HG03469 (cell line): ENCODE data around the gene DIPK1C.
A peak's percentile ranks its signal among the peaks of the same experiment; 100 is the strongest.
"Not testable (repeated sequence)": the region's sequence is repeated elsewhere in the genome, so short reads cannot be mapped to it uniquely, and the experiment has no call there.

Experiments
- ATAC-seq: cut with Tn5 transposase; IDR thresholded peaks from one replicate; pipeline ENCODE4 v1.9.1; 2021; ENCODE audit warnings: mild to moderate bottlenecking, moderate library complexity, moderate number of reproducible peaks; ENCODE audit not compliant: unreplicated experiment

The DIPK1C gene

DNA sequence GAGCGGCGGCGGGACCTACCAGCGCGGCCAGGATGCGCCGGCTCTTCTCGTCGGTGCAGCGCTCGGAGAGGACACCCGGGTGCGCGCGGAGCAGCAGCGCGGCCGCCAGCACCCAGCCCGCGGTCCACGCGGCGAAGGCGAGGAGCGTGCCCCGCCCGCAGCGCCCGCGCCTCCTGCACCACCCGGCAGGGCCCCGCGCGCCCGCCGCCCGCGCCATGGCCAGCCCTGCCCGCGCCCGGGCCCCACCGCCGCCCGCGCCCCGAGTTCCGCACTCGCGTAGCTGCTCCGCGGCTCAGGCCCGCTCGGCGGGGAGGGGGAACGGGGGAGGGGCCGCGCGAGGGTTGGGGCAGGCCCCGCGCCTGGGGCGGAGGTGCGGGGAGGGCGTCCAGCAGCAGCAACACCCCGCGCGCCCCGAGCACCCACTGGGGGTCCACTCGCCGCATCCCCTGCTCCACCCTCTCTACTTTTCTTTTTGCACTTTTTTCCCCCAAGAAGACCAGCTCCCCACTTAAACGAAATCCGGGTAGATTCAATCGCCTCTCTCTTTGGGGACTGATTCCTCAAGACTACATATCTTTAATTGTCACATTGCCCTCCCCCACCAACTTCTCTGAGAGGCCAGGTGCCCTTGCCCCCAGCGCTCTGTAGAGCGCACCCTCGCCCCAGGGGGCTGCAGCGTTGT lies at the start of gene DIPK1C:
DIPK1C (minus strand) TSS at position 266 of the 682 bp plus-strand sequence; CDS start at position 217, 49 bp downstream.
- ATAC-seq = no peak

DNA sequence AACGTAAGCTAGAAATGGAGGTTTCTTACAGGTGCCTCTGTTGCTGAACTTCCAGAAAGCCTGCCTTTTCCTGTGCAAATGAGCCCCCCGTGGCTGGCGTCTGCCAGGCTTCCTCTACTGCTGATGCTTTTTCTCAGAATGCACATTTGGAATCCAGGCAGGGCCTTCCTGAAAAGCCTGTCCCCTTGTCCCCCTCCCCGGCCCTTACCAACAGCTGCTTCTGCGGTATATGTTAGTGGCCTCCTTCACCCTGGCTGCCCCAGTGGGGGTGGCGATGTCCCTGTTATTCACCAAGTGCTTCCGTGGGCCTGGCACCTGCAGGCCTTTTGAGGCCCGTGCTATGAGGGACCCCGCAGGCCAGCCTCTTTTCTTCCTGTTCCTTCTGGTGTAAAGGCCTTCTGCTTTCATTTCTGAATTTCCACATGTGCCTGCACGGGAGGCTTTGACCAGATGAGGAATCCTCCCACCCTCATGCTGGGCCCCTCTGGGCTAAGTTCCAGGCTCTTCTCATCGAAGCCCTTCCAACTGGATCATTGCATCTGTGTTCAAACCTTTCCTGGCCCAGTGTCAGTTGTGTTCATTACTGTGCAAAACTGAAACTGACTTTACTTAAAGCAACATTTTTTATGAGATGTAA lies 49.5 kb upstream of the DIPK1C start:
- ATAC-seq = no peak

GRCh38 chr18:74505776-74506175 lies 48.7 kb upstream of the DIPK1C start:
- ATAC-seq = no peak

DNA sequence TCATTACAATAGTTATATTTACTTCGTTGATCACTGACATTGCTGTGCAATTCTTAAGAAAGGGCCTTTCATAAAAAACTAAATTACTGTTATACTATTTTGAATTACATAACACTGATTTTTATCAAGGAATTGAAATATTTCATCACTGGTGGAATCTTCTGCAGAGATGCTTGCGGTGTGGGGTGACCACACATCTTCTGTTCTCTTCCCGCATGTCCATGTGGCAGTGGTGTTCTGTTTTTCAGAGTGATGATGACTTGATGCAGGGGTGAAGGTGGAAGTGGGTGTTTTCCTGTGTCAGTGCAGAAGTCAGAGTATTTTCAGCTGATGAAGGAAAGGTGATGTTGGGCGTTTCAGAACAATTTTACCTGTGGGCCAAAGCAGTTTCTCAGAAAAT lies 46.0 kb upstream of the DIPK1C start:
- no peak for ATAC-seq

- ATAC-seq = no peak
Measured at GRCh38 chr18:74501386-74501785, 44.3 kb upstream of the DIPK1C start.

GRCh38 chr18:74500774-74501173 lies 43.7 kb upstream of the DIPK1C start:
- ATAC-seq = not testable (repeated sequence)

DNA sequence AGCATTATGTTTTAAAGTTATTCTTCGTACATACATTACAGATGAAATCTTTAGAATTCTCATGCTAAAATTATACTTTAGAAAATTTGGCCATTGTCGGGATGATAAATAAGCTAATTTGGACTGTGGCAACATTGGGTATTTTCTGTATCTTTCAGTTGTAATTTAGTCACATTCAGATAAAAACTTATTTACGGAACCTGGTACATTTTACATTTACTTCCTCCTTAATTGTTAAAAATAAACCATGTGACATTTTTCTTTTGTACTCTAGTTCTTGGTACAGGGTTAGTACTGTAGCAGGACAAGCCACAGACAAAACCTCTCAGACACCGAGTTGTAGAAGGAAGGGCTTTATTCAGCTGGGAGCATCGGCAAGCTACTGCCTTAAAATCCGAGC lies 43.3 kb upstream of the DIPK1C start:
- ATAC-seq = no peak

DNA sequence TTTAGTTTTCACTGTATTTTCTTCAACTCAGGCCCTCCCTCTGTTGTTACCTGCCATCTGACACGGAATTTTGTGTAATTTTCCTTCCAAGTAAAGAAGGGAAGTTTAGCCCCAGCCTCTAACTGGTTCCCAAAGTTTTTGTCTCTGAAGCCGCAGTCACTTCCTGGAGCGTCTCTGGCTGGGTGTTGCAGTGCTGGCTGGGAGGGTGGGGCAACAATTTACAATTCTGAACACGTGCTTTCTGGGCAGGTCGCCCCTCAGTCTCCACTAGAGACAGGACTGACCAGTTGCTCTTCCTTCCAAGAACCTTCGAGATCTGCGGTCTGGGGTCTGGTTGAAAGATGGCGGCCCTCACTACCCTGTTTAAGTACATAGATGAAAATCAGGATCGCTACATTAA lies 42.5 kb upstream of the DIPK1C start:
- peak; percentile 31 for ATAC-seq

DNA sequence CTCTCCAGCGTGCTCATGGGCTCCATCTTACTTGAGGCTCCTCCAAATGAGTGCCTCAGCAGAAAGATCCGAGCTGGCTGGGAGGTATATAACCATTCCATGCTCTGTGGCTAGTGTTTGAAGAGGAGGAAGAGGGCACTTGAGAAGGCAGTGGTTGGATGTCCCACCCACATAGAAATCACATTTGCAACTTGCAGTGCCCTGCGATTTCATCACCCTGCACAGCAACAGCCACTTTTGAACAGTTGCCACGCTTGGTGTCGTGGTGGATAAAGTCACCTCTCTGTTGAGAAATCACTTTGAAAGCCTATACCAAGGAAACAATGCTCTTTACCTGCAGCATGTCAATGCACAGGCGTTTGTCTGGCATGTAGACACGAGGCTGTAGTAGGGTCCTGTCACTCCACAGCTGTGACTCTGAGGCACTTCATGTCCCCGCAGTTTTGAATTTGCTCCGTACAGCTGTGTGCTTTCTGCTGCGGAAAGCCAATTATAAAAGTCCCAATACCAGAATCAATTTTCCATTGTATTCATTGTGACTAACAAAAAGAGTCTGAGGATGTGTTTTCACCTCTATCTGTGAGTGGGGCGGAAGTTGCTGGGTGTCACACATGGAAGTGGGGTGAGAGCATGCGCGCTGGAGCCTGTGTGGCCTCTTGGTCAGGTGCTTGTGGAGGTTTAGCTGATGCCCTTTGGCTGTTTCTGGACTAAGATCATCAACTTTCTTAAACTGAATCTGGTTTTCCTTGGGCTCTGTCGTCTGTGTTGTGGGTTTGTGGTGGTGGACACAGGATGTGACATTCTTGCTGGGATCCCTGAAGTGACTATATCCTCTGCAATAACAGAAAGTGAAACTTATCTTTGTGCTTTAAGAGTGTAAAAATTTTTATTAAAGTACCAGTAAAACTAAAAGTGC lies 41.9 kb upstream of the DIPK1C start:
- ATAC-seq = peak; percentile 15

- no peak for ATAC-seq
Measured at GRCh38 chr18:74497778-74498177, 40.7 kb upstream of the DIPK1C start.

DNA sequence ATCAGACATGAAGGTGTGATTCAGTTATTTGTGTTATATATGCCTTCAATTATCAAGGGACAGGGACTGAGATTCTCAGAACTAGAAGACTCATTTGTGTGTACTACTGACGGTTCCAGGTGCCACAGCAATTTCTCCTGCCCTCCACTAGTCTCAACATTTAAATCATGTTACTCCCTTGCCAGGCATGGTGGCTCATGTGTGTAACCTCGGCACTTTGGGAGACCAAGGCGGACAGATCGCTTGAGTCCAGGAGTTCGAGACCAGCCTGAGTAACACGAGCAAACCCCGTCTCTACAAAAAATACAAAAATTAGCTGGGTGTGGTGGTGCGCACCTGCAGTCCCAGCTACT lies 40.2 kb upstream of the DIPK1C start:
- ATAC-seq = no peak

- peak; percentile 9 for ATAC-seq
Measured at GRCh38 chr18:74496508-74497323, 39.6 kb upstream of the DIPK1C start.

DNA sequence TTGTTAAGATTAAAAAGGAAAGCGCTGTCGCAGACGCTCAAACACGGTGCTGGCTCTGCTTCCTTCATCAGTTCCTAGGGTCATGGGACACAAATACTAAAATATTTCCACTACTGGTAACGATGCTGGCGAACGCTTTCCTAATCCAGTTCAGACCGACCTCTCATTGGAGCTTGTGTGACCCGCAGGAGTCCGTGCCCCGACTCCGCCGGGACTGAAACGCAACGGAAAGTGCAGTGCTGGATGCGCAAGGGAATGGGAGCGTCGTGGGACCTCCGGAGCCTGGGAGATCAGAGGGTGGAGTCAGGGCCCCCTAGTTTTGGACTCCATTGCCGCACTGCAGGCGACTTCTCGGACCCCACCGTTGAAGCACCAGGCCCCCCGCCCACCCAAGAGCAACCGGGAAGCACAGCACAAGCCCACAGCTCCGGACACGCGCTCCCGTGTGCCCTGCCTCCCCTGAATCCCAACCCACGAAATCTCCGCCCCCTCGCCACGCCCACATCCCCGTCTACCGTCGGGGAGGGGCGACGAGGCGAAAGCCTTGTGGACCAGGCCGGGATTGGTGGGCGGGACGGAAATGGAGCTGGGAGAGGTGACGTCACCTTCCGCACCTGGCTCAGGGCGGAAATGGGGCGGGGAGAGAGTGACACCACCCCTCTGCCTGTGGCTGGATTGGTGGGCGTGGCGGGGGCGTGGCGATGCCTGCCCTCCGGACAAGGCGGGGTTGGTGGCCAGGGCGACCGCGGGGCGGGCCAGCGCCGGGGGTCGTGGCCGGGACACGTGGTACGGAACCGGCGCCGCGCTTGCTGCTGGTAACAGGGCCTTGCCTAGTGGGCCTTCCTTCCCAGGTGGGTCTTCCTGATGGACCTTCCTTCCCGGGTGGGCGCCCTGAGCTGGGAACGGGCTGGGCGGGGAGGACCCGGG lies 38.7 kb upstream of the DIPK1C start, which contains the start of gene CNDP2:
CNDP2 (plus strand) TSS at position 783 of the 927 bp plus-strand sequence. CDS start 3,611 bp downstream, outside the sequence.
- peak; percentile 53 for ATAC-seq

- no peak for ATAC-seq
Measured at GRCh38 chr18:74494514-74494913, 37.4 kb upstream of the DIPK1C start.

- peak; percentile 18 for ATAC-seq
Measured at GRCh38 chr18:74493689-74494088, 36.6 kb upstream of the DIPK1C start.

GRCh38 chr18:74492259-74492658 lies 35.2 kb upstream of the DIPK1C start:
- ATAC-seq = no peak

DNA sequence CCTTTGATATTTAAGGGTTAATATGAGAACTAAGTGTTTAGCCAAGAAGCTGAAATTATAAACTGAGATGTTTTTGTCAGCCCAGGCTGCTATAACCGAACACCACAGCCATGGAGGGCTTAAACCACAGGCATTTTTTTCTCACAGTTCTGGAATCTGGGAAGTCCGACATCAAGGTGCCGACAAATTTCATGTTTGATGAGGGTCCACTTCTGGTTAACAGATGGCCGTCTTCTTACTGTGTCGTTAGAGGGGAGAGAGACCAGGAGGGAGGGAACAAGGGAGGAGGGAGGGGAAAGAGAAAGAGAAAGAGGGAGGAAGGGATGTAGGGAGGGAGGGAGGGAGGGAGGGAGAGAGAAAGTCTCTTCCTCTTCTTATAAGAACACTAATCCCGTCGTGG lies 32.6 kb upstream of the DIPK1C start:
- ATAC-seq = no peak

DNA sequence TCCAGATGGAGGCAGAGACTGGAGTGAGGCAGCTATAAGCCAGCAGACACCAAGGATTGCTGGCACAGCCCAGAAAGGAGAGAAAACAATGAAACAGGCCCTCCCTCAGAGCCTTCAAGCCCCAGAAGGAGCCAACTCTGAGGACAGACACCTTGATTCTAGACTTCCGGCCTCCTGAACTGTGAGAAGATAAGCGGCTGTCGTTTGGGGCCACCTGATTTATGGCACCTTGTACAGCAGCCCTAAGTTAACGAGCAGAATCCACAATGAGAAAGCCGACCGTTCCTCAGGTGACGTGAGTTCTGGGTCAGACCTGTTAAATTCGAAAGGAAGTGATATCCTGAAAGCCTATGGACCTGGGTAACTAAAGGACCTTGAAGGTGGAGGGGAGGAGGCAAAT lies 31.8 kb upstream of the DIPK1C start:
- no peak for ATAC-seq

DNA sequence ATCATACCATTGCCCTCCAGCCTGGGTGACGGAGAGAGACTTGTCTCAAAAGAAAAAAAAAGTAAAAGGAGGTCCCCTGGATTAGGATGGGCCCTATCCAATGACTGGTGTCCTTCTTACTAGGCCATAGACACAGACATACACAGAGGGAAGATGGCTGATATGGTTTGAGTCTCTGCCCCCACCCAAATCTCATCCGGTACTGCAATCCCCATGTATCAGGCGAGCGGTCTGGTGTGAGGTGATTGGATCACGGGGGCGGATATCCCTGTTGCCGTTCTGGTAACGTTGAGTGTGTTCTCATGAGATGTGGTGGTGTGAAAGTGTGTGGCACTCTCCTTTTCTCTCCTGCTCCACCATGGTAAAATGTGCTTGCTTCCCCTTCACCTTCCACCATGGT lies 31.2 kb upstream of the DIPK1C start:
- no peak for ATAC-seq
